BLaER1 treated with 17β-estradiol and CSF1 and Interleukin-3, amounts not matched to agents 10 nM and 100 nM (cell line): ENCODE results near the gene ATF3.

Source experiments
- H3K27ac ChIP-seq, 11 experiments: shearing (Covaris generic); formaldehyde crosslinking; 2 replicates each; pipeline ENCODE4 v1.8.1; 2022
- H3K27me3 ChIP-seq, 11 experiments: shearing (Covaris generic); formaldehyde crosslinking; 2 replicates each; pipeline ENCODE4 v1.8.1; 2022
- H3K36me3 ChIP-seq, 11 experiments: shearing (Covaris generic); formaldehyde crosslinking; 2 replicates each; pipeline ENCODE4 v1.8.1; 2022
- H3K4me1 ChIP-seq, 10 experiments: shearing (Covaris generic); formaldehyde crosslinking; 2 replicates each; pipeline ENCODE4 v1.8.1; 2022
- H3K4me2 ChIP-seq, 11 experiments: shearing (Covaris generic); formaldehyde crosslinking; 2 replicates each; pipeline ENCODE4 v1.8.1; 2022
- H3K4me3 ChIP-seq, 10 experiments: shearing (Covaris generic); formaldehyde crosslinking; 2 replicates each; pipeline ENCODE4 v1.8.1; 2022
- H3K9ac ChIP-seq, 11 experiments: shearing (Covaris generic); formaldehyde crosslinking; 2 replicates each; pipeline ENCODE4 v1.8.1; 2022
- H3K9me3 ChIP-seq, 11 experiments: shearing (Covaris generic); formaldehyde crosslinking; replicated peaks in 1 of 11; 2 replicates each; pipeline ENCODE4 v1.8.1; 2022
- H4K20me1 ChIP-seq, 11 experiments: shearing (Covaris generic); formaldehyde crosslinking; 2 replicates each; pipeline ENCODE4 v1.8.1; 2022
- Cebpa-rat ChIP-seq, 11 experiments: shearing (Covaris generic); IDR thresholded peaks; 2 replicates each; pipeline ENCODE4 v1.8.1; 2022

The ATF3 gene

DNA sequence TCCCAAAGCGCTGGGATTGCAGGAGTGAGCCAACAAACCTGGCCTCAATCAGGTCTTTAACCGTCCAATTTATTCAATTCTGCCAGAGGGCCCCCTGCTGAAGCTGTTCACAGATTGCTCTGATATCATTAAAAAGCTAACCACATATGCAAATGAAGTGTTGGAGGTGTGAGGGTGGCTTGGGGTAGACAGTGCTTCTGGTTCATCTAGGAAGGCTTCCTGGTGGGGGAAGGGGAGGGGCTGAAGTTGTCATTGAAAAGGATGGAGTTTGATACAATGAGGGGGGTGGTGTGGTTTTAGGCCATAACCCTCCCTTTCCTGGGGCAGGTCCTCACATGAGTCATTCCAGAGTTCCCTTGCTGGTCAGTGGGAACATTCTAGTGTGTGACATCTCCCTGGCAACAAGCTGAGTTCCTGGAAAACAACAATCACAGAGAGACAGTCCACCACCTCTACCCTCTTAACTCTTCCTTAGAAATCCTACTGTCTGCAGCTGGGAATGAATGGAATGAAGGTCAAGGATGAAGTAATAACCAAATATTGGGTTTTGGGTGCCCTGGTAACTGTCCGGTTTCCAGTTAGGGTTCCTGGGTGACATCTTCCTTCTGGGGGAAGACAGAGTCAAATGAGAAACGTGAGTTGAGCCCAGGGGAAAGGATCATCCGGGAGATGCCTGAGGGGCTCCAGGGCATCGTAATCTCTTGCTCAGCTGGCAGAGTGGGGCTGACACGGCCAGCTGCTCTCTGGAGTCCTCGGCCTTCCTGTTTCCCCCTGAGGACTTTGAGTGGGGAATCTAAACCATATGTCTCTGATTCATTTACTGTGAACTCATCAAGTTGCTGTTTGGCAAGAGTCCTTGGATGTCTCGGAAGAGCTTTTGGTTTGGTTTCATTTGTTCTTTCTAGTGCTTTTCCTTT, 58.9 kb downstream of the ATF3 start:
- Histone ChIP-seq H3K9ac (peak overlapping the region; percentile 26 to 83 (median 59)), H4K20me1 (no peaks in the 10 kb centered on the region), H3K9me3 (no peaks in the 10 kb centered on the region), H3K27me3 (no peaks in the 10 kb centered on the region), H3K4me1 (peaks cover 36 to 81% (median 74%) of the 10 kb centered on the region in 10 experiments), H3K4me2 (peak overlapping the region; percentile 59 to 88 (median 80)), H3K36me3 (no peaks in the 10 kb centered on the region), H3K27ac (peak overlapping the region; percentile 67 to 96 (median 79)), H3K4me3 (peak overlapping the region in 3 of 10 experiments; percentile 1 to 33 (median 18); a peak in 5 of 20 replicates)
- TF ChIP-seq Cebpa-rat (IDR thresholded peaks at IDR 0.05) = peak in 4 of 11 experiments; percentile 6 to 73 (median 36); a peak in 5 of 22 replicates

DNA sequence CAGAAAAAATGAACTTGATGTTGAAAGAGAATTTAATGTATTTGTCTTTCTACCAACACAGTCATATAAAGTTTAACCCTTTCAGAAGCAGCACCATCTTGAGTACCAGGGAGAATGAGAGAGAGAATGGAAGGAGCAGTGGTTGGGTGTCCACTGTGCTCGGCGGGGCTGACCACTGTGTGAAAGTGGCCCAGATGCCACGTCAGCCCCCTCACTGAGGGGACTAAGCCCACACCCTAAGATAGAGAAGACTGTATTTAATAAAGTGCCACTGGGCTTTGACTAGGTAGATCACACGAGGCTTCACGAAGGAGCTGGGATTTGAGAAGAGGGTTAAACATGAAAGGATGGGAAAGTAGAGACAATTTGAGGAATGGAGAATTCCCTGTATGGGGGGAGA, 59.9 kb downstream of the ATF3 start:
- Histone ChIP-seq H3K4me1 (peaks cover 36 to 87% (median 74%) of the 10 kb centered on the region in 10 experiments), H3K9ac (peak overlapping the region in 10 of 11 experiments; percentile 26 to 83 (median 59); a peak in 17 of 22 replicates), H3K36me3 (no peaks in the 10 kb centered on the region), H3K4me3 (peak overlapping the region in 1 of 10 experiments; percentile 1; a peak in 1 of 20 replicates), H3K4me2 (peak overlapping the region; percentile 59 to 88 (median 80)), H3K27ac (peak overlapping the region; percentile 67 to 96 (median 79); a peak in 21 of 22 replicates), H3K9me3 (no peaks in the 10 kb centered on the region), H3K27me3 (no peaks in the 10 kb centered on the region), H4K20me1 (no peaks in the 10 kb centered on the region)
- no peak for TF ChIP-seq Cebpa-rat (IDR thresholded peaks at IDR 0.05)

DNA sequence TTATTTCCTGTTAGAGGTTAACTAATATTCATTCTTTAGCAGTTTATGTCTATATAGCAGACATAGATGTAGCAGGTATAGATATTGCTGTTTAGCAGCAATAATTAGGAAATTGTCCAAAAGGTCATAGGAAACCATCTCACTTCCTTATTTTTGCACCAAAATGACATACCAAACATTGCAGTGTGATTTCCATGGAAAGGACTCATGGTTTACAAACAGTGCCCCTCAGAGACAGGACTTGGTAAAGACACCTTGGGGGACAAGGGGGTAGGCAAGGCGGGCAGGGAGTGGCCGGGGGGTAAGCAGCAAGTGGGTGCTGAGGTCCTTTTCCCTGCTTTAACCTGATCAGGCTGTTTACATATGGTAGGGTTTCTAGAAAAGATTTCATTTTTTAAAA, 60.5 kb downstream of the ATF3 start:
- Histone ChIP-seq H3K27ac (peak overlapping the region in 10 of 11 experiments; percentile 5 to 96 (median 76); a peak in 12 of 22 replicates), H3K4me2 (peak overlapping the region in 8 of 11 experiments; percentile 51 to 88 (median 80); a peak in 15 of 22 replicates), H3K27me3 (no peaks in the 10 kb centered on the region), H3K36me3 (no peaks in the 10 kb centered on the region), H3K4me1 (peaks cover 36 to 87% (median 74%) of the 10 kb centered on the region in 10 experiments), H4K20me1 (no peaks in the 10 kb centered on the region), H3K9ac (no peak overlapping the region), H3K4me3 (no peak overlapping the region), H3K9me3 (no peaks in the 10 kb centered on the region)
- no peak for TF ChIP-seq Cebpa-rat (IDR thresholded peaks at IDR 0.05)

DNA sequence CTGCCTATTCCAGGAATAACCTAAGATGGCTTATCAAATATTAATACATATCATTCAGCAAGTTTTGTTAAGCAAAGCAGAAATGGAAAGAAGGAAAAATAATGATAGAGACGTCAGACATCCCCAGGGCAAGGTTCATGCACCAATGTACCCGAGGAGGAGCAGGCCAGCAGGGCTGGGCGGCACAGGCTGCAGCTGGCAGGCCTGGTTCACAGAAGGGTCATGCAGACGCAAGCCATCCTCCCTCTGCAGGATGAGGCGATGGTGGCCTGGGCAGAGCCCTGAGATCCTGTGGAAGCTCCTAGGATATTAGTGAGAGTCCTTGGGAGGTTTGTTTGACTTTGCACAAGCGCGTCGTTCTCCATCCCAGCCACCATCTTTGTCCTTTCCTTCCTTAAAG, 61.0 kb downstream of the ATF3 start:
- peak overlapping the region in 8 of 11 experiments; percentile 51 to 88 (median 80); a peak in 14 of 22 replicates for H3K4me2 ChIP-seq
- peaks cover 36 to 83% (median 73%) of the 10 kb centered on the region in 10 experiments for H3K4me1 ChIP-seq
- H3K36me3 ChIP-seq = no peaks in the 10 kb centered on the region
- H3K9me3 ChIP-seq = no peaks in the 10 kb centered on the region
- no peaks in the 10 kb centered on the region for H4K20me1 ChIP-seq
- H3K9ac ChIP-seq = no peak overlapping the region
- peak overlapping the region in 3 of 11 experiments; percentile 73 to 94 (median 81); a peak in 4 of 22 replicates for H3K27ac ChIP-seq
- H3K27me3 ChIP-seq = no peaks in the 10 kb centered on the region
- TF ChIP-seq Cebpa-rat (IDR thresholded peaks at IDR 0.05) = no peak
- H3K4me3 ChIP-seq = no peak overlapping the region

DNA sequence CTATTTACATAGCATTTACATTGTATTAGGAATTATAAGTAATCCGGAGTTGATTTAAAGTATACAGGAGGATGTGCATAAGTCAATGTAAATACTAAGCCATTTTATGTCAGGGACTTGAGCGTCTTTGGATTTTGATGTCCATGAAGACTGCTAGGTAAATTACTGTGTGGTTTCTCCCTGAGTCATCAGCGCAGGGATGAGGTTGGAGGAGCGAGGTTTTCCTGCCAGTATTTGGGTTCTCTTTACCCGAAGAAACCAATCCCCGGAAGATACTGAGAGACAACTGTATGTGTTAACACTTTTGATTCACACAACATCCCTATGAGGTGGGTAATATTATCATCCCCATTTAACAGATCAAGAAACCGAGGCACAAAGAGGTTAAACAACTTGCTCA, 61.7 kb downstream of the ATF3 start:
- no peaks in the 10 kb centered on the region for H3K9me3 ChIP-seq
- no peaks in the 10 kb centered on the region for H4K20me1 ChIP-seq
- H3K4me1 ChIP-seq = peaks cover 30 to 77% (median 66%) of the 10 kb centered on the region in 10 experiments
- peak overlapping the region in 6 of 11 experiments; percentile 29 to 69 (median 54); a peak in 9 of 22 replicates for H3K27ac ChIP-seq
- H3K4me2 ChIP-seq = peak overlapping the region in 8 of 11 experiments; percentile 51 to 82 (median 78); a peak in 14 of 22 replicates
- peak overlapping the region in 1 of 11 experiments; percentile 58; a peak in 2 of 22 replicates for H3K9ac ChIP-seq
- no peaks in the 10 kb centered on the region for H3K36me3 ChIP-seq
- no peak for TF ChIP-seq Cebpa-rat (IDR thresholded peaks at IDR 0.05)
- H3K4me3 ChIP-seq = no peak overlapping the region
- H3K27me3 ChIP-seq = no peaks in the 10 kb centered on the region
